ENCODE results near the gene ORM2.

ORM2 gene

GRCh38 chr9:114296338-114296737, 33.3 kb upstream of the ORM2 start:
- no peak for DNase-seq

GRCh38 chr9:114299286-114300152, 30.1 kb upstream of the ORM2 start:
- no peak for DNase-seq

GRCh38 chr9:114300153-114300845, 29.4 kb upstream of the ORM2 start:
- no peak for DNase-seq

- peak; percentile 33 for DNase-seq
Measured at GRCh38 chr9:114300846-114301797, 28.5 kb upstream of the ORM2 start.

GRCh38 chr9:114301798-114302565, 27.7 kb upstream of the ORM2 start:
- DNase-seq = peak; percentile 27

- no peak for DNase-seq
Measured at GRCh38 chr9:114302727-114303126, 26.9 kb upstream of the ORM2 start.

GRCh38 chr9:114303571-114303970, 26.1 kb upstream of the ORM2 start:
- DNase-seq = peak; percentile 24

GRCh38 chr9:114303977-114304376, 25.7 kb upstream of the ORM2 start:
- DNase-seq = no peak

- peak; percentile 28 for DNase-seq
Measured at GRCh38 chr9:114304416-114305188, 25.1 kb upstream of the ORM2 start.

- DNase-seq = no peak
Measured at GRCh38 chr9:114307899-114308267, 21.8 kb upstream of the ORM2 start.

- no peak for DNase-seq
Measured at GRCh38 chr9:114308361-114308950, 21.2 kb upstream of the ORM2 start.

- DNase-seq = no peak
Measured at GRCh38 chr9:114309096-114309495, 20.6 kb upstream of the ORM2 start.

GRCh38 chr9:114310471-114311450, 18.9 kb upstream of the ORM2 start:
- no peak for DNase-seq

GRCh38 chr9:114311571-114312512, 17.8 kb upstream of the ORM2 start:
- DNase-seq = no peak

GRCh38 chr9:114312513-114312875, 17.2 kb upstream of the ORM2 start:
- no peak for DNase-seq

- DNase-seq = no peak
Measured at GRCh38 chr9:114313186-114313585, 16.5 kb upstream of the ORM2 start.

GRCh38 chr9:114314256-114314867, 15.3 kb upstream of the ORM2 start:
- DNase-seq = no peak

Measured in left hindlimb (tissue), 1 donor.